H1 (cell line): ENCODE results near the gene OTP. TPM values are rescaled to one million over a fixed set of nuclear protein-coding genes. Genes with fewer than 3 reads are reported as not detected.

Experiments used
- CTCF ChIA-PET: fragments of 300-600 bp; sonication (Branson Sonifier 250); formaldehyde crosslinking; loops from one replicate; lab custom pipeline; 2021; ENCODE audit not compliant: partially characterized antibody; lab: Charles Lee
- POLR2A ChIA-PET: fragments of 300-600 bp; sonication (Branson Sonifier 250); formaldehyde crosslinking; loops from one replicate; lab custom pipeline; 2021; ENCODE audit warnings: inconsistent platforms; ENCODE audit not compliant: partially characterized antibody; lab: Charles Lee
- DNase-seq, 2 experiments: peaks; one replicate each; pipeline versions ENCODE4 v3.0.0 to v3.0.0-alpha.2; 2010 to 2022; ENCODE audit warnings: low spot score in 2 of 2, low read depth in 1 of 2, mixed read lengths in 1 of 2
- FAIRE-seq: peaks from 2 replicates; lab custom pipeline; 2011; peaks lifted over from hg19 to GRCh38; lab: Jason Lieb, UNC
- H2AFZ ChIP-seq: 2 replicates; pipeline ENCODE4 v1.8.1; 2012; ENCODE audit warnings: low read length, inconsistent platforms
- H2AK5ac ChIP-seq: 2 replicates; pipeline ENCODE4 v1.6.1; 2013; ENCODE audit warnings: low read depth, low read length
- H2BK120ac ChIP-seq: replicated peaks from 2 replicates; pipeline ENCODE3; 2013; ENCODE audit warnings: low read depth, low read length, inconsistent platforms
- H2BK12ac ChIP-seq: 2 replicates; pipeline ENCODE4 v1.6.1; 2013; ENCODE audit warnings: low read depth, low read length
- H2BK15ac ChIP-seq: 2 replicates; pipeline ENCODE4 v1.6.1; 2013; ENCODE audit warnings: low read length
- H2BK20ac ChIP-seq: 2 replicates; pipeline ENCODE4 v1.6.1; 2013; ENCODE audit warnings: low read length
- H2BK5ac ChIP-seq: 2 replicates; pipeline ENCODE4 v1.6.1; 2013; ENCODE audit warnings: low read depth, low read length
- H3K14ac ChIP-seq: 2 replicates; pipeline ENCODE4 v1.6.1; 2013; ENCODE audit warnings: inconsistent platforms; ENCODE audit not compliant: insufficient read length
- H3K18ac ChIP-seq: 2 replicates; pipeline ENCODE4 v1.6.1; 2013; ENCODE audit warnings: low read length; ENCODE audit errors: extremely low read depth
- H3K23ac ChIP-seq: 2 replicates; pipeline ENCODE4 v1.6.1; 2013; ENCODE audit warnings: inconsistent platforms; ENCODE audit not compliant: insufficient read length
- H3K23me2 ChIP-seq: 2 replicates; pipeline ENCODE4 v1.6.1; 2013; ENCODE audit warnings: low read depth, low read length
- H3K27ac ChIP-seq: 2 replicates; pipeline ENCODE4 v1.6.1; 2011; ENCODE audit warnings: low read depth, low read length, inconsistent platforms
- H3K27me3 ChIP-seq, 4 experiments: replicated peaks in 1 of 4; 1 replicate in 1 of 4; 2 replicates in 3 of 4; pipeline versions ENCODE4 v1.6.1 to v1.8.1; 2011 to 2013; ENCODE audit warnings: low read length in 3 of 4, mild to moderate bottlenecking in 3 of 4, inconsistent platforms in 2 of 4, mixed read lengths in 2 of 4, moderate library complexity in 1 of 4; ENCODE audit not compliant: control insufficient read depth in 3 of 4, insufficient read depth in 3 of 4; ENCODE audit errors: extremely low read depth in 1 of 4
- H3K36me3 ChIP-seq, 4 experiments: 2 replicates each; pipeline versions ENCODE4 v1.6.1 to v1.8.1; 2011 to 2013; ENCODE audit warnings: mild to moderate bottlenecking in 4 of 4, low read length in 3 of 4, moderate library complexity in 2 of 4, control low read depth in 1 of 4, inconsistent platforms in 1 of 4; ENCODE audit not compliant: insufficient read depth in 4 of 4, control insufficient read depth in 2 of 4
- H3K4ac ChIP-seq: replicated peaks from 2 replicates; pipeline ENCODE3; 2013; ENCODE audit warnings: low read length, low read depth, mixed read lengths, inconsistent platforms; ENCODE audit not compliant: insufficient read length
- H3K4me1 ChIP-seq, 4 experiments: replicated peaks in 1 of 4; 1 replicate in 1 of 4; 2 replicates in 3 of 4; pipeline versions ENCODE4 v1.6.1 to v1.8.1; 2011 to 2013; ENCODE audit warnings: low read length in 3 of 4, inconsistent platforms in 2 of 4, mixed read lengths in 1 of 4; ENCODE audit not compliant: insufficient read depth in 4 of 4, control insufficient read depth in 3 of 4
- H3K4me2 ChIP-seq, 2 experiments: 2 replicates each; pipeline versions ENCODE4 v1.6.1 to v1.8.1; 2011 to 2013; ENCODE audit warnings: low read depth in 2 of 2, low read length in 2 of 2, control low read depth in 1 of 2, inconsistent platforms in 1 of 2, mild to moderate bottlenecking in 1 of 2; ENCODE audit not compliant: insufficient read depth in 1 of 2
- H3K4me3 ChIP-seq, 4 experiments: fragments of 200-600, 300-600 bp in 1 of 4; sonication (generic), shearing (Covaris generic), sonication (Bioruptor Twin) in 1 of 4; 2 replicates each; pipeline versions ENCODE4 v1.5.1 to v1.8.1; 2011 to 2016; ENCODE audit warnings: low read length in 4 of 4, low read depth in 3 of 4, control low read depth in 2 of 4, inconsistent platforms in 2 of 4, mild to moderate bottlenecking in 2 of 4, mixed read lengths in 1 of 4, moderate library complexity in 1 of 4; ENCODE audit not compliant: insufficient read depth in 2 of 4; ENCODE audit errors: extremely low read depth in 1 of 4
- H3K56ac ChIP-seq: replicated peaks from 2 replicates; pipeline ENCODE3; 2013; ENCODE audit warnings: low read depth, mild to moderate bottlenecking, mixed read lengths, low read length, inconsistent platforms; ENCODE audit not compliant: insufficient read length
- H3K79me1 ChIP-seq: 2 replicates; pipeline ENCODE4 v1.6.1; 2013; ENCODE audit warnings: low read depth, low read length, control low read depth
- H3K79me2 ChIP-seq, 2 experiments: 2 replicates each; pipeline versions ENCODE4 v1.6.1 to v1.8.1; 2012 to 2013; ENCODE audit warnings: low read length in 2 of 2, mild to moderate bottlenecking in 2 of 2, inconsistent platforms in 1 of 2; ENCODE audit not compliant: insufficient read depth in 2 of 2, control insufficient read depth in 1 of 2
- H3K9ac ChIP-seq, 4 experiments: replicated peaks in 1 of 4; 1 replicate in 1 of 4; 2 replicates in 3 of 4; pipeline versions ENCODE4 v1.6.1 to v1.8.1; 2011 to 2013; ENCODE audit warnings: low read depth in 3 of 4, low read length in 3 of 4, control low read depth in 2 of 4, mild to moderate bottlenecking in 2 of 4, moderate library complexity in 2 of 4, inconsistent platforms in 1 of 4; ENCODE audit errors: extremely low read depth in 1 of 4
- H3K9me3 ChIP-seq, 2 experiments: 2 replicates each; pipeline versions ENCODE4 v1.6.1 to v1.8.1; 2012 to 2013; ENCODE audit warnings: mild to moderate bottlenecking in 2 of 2, moderate library complexity in 2 of 2, control low read depth in 1 of 2, inconsistent platforms in 1 of 2, low read depth in 1 of 2, low read length in 1 of 2, mixed read lengths in 1 of 2; ENCODE audit not compliant: insufficient read depth in 2 of 2
- H4K20me1 ChIP-seq, 2 experiments: replicated peaks in 1 of 2; 2 replicates each; pipeline versions ENCODE3 to v1.8.1; 2011 to 2013; ENCODE audit warnings: inconsistent platforms in 2 of 2, low read length in 2 of 2, mild to moderate bottlenecking in 1 of 2; ENCODE audit not compliant: insufficient read depth in 2 of 2, control insufficient read depth in 1 of 2
- H4K5ac ChIP-seq: 2 replicates; pipeline ENCODE4 v1.6.1; 2013; ENCODE audit warnings: low read length, low read depth, mixed read lengths, inconsistent platforms; ENCODE audit not compliant: insufficient read length
- H4K8ac ChIP-seq: 2 replicates; pipeline ENCODE4 v1.8.0; 2013; ENCODE audit warnings: mild to moderate bottlenecking, moderate library complexity, low read length, inconsistent platforms; ENCODE audit not compliant: insufficient read depth; ENCODE audit errors: extremely low read depth
- H4K91ac ChIP-seq: replicated peaks from 2 replicates; pipeline ENCODE3; 2013; ENCODE audit warnings: low read length, mixed read lengths, inconsistent platforms; ENCODE audit not compliant: insufficient read length
- ASH2L ChIP-seq: fragments of 200-600, 300-600 bp; sonication (generic); IDR thresholded peaks from one replicate; pipeline ENCODE4 v1.7.1; 2017; ENCODE audit warnings: low read length
- CREB1 ChIP-seq: IDR thresholded peaks from 2 replicates; pipeline ENCODE4 v1.6.1; 2012; ENCODE audit warnings: inconsistent platforms
- GTF2F1 ChIP-seq: IDR thresholded peaks from 2 replicates; pipeline ENCODE4 v1.6.1; 2012; ENCODE audit warnings: low read depth, low read length, improper control_type of control experiment, borderline replicate concordance
- HDAC6 ChIP-seq: IDR thresholded peaks from one replicate; pipeline ENCODE4 v1.7.1; 2012; ENCODE audit warnings: low read depth, mild to moderate bottlenecking, inconsistent platforms, low read length, moderate library complexity
- KDM1A ChIP-seq: fragments of 200-600, 300-600 bp; sonication (generic); IDR thresholded peaks from 2 replicates; pipeline ENCODE4 v1.7.1; 2016; ENCODE audit warnings: mild to moderate bottlenecking, low read length, borderline replicate concordance
- MAFK ChIP-seq: IDR thresholded peaks from 2 replicates; pipeline ENCODE4 v1.6.1; 2012; ENCODE audit warnings: low read depth, mild to moderate bottlenecking, improper control_type of control experiment, low read length
- POU5F1 ChIP-seq: IDR thresholded peaks from 2 replicates; pipeline ENCODE4 v1.6.1; 2011; ENCODE audit warnings: low read depth, mild to moderate bottlenecking, low read length, moderate library complexity
- SIN3A ChIP-seq, 2 experiments: IDR thresholded peaks in 1 of 2; conservative IDR thresholded peaks in 1 of 2; 2 replicates each; pipeline ENCODE4 v1.6.1; 2011 to 2012; ENCODE audit warnings: low read length in 2 of 2, improper control_type of control experiment in 1 of 2, low read depth in 1 of 2, mild to moderate bottlenecking in 1 of 2
- SUZ12 ChIP-seq: fragments of 200-600 bp; sonication (generic); IDR thresholded peaks from 2 replicates; pipeline ENCODE4 v1.6.1; 2012; ENCODE audit warnings: mild to moderate bottlenecking, inconsistent platforms, low read length, moderate library complexity, mixed read lengths
- YY1 ChIP-seq: IDR thresholded peaks from 2 replicates; pipeline ENCODE4 v1.6.1; 2011; ENCODE audit warnings: low read depth, mild to moderate bottlenecking, low read length
- polyA plus RNA-seq, 7 experiments: library from polyadenylated mRNA; depleted of rRNA in 3 of 7; stranded (reverse) in 5 of 7; unstranded in 2 of 7; fragments of >200 nt in 5 of 7; fragments of 200-250 nt in 2 of 7; gene quantifications; 1 replicate in 5 of 7; 2 replicates in 1 of 7; 4 replicates in 1 of 7; pipeline versions ENCODE4 v1.2.1 to v1.2.3, GENCODE V29; 2011 to 2013; ENCODE audit warnings: missing spikeins in 2 of 7, mixed read lengths in 2 of 7
- total RNA-seq: library from RNA; stranded (reverse); fragmentation: NEBNext Ultra II Directional; extraction: Animal tissue kit (Norgen Biotek cat#: 25700); gene quantifications from 2 replicates; pipeline ENCODE4 v1.2.1, GENCODE V29; 2021
- TF ChIP-seq, protein P1 (sequence below): IDR thresholded peaks from 2 replicates; pipeline ENCODE4 v1.6.1; 2012; ENCODE audit warnings: inconsistent platforms
- TF ChIP-seq, protein P2 (sequence below), 3 experiments: IDR thresholded peaks; 1 replicate in 2 of 3; 2 replicates in 1 of 3; pipeline versions ENCODE4 v1.5.1 to v1.6.1; 2011; ENCODE audit warnings: low read length in 3 of 3, mild to moderate bottlenecking in 3 of 3, inconsistent platforms in 2 of 3, low read depth in 1 of 3, moderate library complexity in 1 of 3; ENCODE audit not compliant: insufficient read depth in 1 of 3; ENCODE audit errors: control extremely low read depth in 1 of 3

Gene OTP
- total and polyA plus RNA-seq, 2 of the 8 experiments (the other 6 are each of a cell fraction or from before 2014, with no cell fraction given): not detected

DNA sequence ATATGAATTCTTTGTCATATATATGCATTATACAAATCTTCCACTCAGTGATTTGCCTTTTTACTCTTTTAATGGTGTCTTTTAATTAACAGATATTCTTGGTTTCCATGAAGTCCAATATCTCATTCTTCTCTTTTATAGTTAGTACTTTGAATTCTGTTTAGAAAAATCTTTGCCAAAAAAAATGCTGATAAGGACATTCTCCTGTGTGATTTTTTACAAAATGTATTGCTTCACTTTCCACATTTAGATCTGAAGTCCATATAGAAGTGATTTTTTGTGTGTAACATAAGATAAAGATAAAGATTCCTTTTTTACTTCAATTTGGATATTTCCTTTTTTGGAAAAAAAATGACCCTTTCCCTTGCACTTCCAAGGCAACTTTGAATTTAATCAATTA is 50.3 kb downstream of the OTP start:
- ChIA-PET POLR2A (no interaction called here), CTCF (no interaction called here)
- no peak overlapping the region for H3K18ac ChIP-seq
- H2AK5ac ChIP-seq: no peak overlapping the region
- no peak overlapping the region for H3K4me3 ChIP-seq
- no peaks in the 10 kb centered on the region for H4K20me1 ChIP-seq
- FAIRE-seq: no peak
- H3K36me3 ChIP-seq: no peaks in the 10 kb centered on the region
- no peak overlapping the region for H2BK5ac ChIP-seq
- H2AFZ ChIP-seq: no peak overlapping the region
- no peak overlapping the region for H2BK12ac ChIP-seq
- no peaks in the 10 kb centered on the region for H3K27me3 ChIP-seq
- no peak overlapping the region for H4K8ac ChIP-seq
- no peaks in the 10 kb centered on the region for H3K23me2 ChIP-seq
- no peak overlapping the region for H2BK20ac ChIP-seq
- no peak overlapping the region for H3K14ac ChIP-seq
- H3K4ac ChIP-seq: no peak overlapping the region
- H3K56ac ChIP-seq: no peak overlapping the region
- H3K4me2 ChIP-seq: no peak overlapping the region
- H4K5ac ChIP-seq: no peak overlapping the region
- no peak overlapping the region for H3K9ac ChIP-seq
- H3K9me3 ChIP-seq: peaks cover 8 to 9% of the 10 kb centered on the region in 2 experiments; a peak in 3 of 4 replicates
- H3K23ac ChIP-seq: no peak overlapping the region
- no peaks in the 10 kb centered on the region for H3K79me2 ChIP-seq
- no peak overlapping the region for H2BK120ac ChIP-seq
- no peaks in the 10 kb centered on the region for H3K4me1 ChIP-seq
- no peaks in the 10 kb centered on the region for H3K79me1 ChIP-seq
- DNase-seq: no peak
- H2BK15ac ChIP-seq: no peak overlapping the region
- H4K91ac ChIP-seq: no peak overlapping the region
- no peak overlapping the region for H3K27ac ChIP-seq
- TF ChIP-seq POU5F1 (no peak), ASH2L (no peak), SUZ12 (no peak), HDAC6 (no peak), MAFK (no peak), CREB1 (no peak), YY1 (no peak), GTF2F1 (no peak), SIN3A (conservative IDR thresholded peaks at IDR 0.05 in 1 of 2, IDR thresholded peaks at IDR 0.05 in 1 of 2; ENCODE audit: low read depth in 1 of 2, low read length in 2 of 2) (no peak), KDM1A (no peak)
- TF ChIP-seq, protein P1, sequence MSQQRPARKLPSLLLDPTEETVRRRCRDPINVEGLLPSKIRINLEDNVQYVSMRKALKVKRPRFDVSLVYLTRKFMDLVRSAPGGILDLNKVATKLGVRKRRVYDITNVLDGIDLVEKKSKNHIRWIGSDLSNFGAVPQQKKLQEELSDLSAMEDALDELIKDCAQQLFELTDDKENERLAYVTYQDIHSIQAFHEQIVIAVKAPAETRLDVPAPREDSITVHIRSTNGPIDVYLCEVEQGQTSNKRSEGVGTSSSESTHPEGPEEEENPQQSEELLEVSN: no peak
- TF ChIP-seq, protein P2, sequence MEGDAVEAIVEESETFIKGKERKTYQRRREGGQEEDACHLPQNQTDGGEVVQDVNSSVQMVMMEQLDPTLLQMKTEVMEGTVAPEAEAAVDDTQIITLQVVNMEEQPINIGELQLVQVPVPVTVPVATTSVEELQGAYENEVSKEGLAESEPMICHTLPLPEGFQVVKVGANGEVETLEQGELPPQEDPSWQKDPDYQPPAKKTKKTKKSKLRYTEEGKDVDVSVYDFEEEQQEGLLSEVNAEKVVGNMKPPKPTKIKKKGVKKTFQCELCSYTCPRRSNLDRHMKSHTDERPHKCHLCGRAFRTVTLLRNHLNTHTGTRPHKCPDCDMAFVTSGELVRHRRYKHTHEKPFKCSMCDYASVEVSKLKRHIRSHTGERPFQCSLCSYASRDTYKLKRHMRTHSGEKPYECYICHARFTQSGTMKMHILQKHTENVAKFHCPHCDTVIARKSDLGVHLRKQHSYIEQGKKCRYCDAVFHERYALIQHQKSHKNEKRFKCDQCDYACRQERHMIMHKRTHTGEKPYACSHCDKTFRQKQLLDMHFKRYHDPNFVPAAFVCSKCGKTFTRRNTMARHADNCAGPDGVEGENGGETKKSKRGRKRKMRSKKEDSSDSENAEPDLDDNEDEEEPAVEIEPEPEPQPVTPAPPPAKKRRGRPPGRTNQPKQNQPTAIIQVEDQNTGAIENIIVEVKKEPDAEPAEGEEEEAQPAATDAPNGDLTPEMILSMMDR (IDR thresholded peaks at IDR 0.05; ENCODE audit: control extremely low read depth in 1 of 3, insufficient read depth in 1 of 3, low read depth in 1 of 3, low read length in 3 of 3): no peak
